GM20000 (cell line): Measurements from ENCODE around the gene BMX.

ENCODE experiments used
- DNase-seq: peaks from one replicate; pipeline ENCODE4 v3.0.0; 2012; ENCODE audit warnings: low spot score
- TF ChIP-seq, protein P1 (sequence below): IDR thresholded peaks from 2 replicates; pipeline ENCODE4 v1.5.1; 2012; ENCODE audit warnings: mild to moderate bottlenecking, control low read depth; ENCODE audit errors: extremely low read depth, missing control alignments

The BMX gene

DNA sequence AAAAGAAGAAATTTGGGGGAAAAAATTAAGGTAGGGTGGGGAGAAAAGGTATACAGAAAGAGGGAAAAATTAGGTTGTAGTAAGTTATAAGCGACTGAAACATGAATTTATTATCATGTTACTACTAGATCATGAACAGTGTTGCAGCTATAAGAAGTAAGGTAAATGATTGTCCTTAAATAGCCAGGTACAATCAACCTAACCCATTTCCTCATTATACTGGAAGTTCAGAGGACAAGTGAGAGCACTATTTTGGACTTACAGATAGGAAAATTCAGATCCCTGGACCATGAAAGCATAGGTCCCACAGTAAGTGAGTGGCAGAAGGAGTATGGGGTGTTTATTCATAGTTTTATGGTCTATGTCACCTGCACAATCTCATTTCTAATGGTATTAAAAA, 31.0 kb upstream of the BMX start:
- no peak for DNase-seq
- TF ChIP-seq, protein P1, sequence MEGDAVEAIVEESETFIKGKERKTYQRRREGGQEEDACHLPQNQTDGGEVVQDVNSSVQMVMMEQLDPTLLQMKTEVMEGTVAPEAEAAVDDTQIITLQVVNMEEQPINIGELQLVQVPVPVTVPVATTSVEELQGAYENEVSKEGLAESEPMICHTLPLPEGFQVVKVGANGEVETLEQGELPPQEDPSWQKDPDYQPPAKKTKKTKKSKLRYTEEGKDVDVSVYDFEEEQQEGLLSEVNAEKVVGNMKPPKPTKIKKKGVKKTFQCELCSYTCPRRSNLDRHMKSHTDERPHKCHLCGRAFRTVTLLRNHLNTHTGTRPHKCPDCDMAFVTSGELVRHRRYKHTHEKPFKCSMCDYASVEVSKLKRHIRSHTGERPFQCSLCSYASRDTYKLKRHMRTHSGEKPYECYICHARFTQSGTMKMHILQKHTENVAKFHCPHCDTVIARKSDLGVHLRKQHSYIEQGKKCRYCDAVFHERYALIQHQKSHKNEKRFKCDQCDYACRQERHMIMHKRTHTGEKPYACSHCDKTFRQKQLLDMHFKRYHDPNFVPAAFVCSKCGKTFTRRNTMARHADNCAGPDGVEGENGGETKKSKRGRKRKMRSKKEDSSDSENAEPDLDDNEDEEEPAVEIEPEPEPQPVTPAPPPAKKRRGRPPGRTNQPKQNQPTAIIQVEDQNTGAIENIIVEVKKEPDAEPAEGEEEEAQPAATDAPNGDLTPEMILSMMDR: no peak

DNA sequence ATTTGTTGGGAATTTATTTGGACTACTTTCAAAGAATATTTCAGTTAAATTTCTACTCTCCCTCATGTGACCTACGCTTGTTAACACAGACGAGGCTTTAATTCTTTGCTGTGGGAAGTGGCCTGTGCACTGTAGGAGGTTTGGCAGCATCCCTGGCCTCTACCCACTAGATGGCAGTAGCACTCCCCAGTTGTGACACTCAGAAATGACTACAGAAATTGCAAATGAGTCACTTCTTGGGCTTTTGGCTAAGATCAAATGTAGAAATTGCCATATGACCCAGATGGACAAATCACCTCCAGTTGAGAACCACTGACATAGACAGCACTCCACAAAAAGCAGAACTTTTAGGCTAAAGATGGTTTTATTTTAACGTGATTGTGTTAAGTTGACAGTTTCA, 29.6 kb upstream of the BMX start:
- peak; percentile 12 for DNase-seq
- TF ChIP-seq, protein P1: peak; percentile 57

DNA sequence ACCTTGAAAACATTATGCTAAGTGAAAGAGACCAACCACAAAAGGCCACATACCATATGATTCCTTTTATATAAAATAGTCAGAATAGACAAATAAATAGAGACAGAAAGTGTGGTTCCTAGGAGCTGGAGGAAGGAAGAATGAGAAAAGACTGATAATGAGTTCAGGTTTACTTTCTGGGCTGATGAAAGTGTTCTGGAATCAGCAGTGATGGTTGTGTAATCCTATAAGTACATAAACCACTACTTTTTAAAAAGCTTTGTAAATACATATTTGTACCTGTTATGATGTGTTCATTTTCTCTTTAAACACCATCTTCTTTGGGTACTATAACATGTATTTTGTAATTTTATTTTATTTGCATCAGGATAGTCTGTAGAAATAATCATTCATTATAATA, 28.1 kb upstream of the BMX start:
- no peak for DNase-seq
- TF ChIP-seq, protein P1: no peak

DNA sequence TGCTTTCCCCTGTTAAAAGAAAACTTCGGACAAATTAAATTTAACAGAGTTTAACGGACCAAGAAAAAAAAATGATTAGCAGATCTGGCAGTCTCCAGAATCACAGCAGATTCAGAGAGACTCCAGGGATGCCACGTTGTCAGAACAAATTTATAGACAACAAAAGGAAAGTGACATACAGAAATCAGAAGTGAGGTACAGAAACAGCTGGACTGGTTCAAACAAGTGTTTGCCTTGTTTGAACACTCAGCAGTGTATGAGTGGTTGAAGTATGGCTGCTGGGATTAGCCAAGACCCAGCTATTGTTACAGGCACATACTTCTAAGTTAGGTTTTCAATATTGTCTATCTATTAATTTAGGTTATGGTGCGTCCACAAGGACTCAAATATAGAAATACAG, 26.6 kb upstream of the BMX start:
- no peak for DNase-seq
- TF ChIP-seq, protein P1: no peak

DNA sequence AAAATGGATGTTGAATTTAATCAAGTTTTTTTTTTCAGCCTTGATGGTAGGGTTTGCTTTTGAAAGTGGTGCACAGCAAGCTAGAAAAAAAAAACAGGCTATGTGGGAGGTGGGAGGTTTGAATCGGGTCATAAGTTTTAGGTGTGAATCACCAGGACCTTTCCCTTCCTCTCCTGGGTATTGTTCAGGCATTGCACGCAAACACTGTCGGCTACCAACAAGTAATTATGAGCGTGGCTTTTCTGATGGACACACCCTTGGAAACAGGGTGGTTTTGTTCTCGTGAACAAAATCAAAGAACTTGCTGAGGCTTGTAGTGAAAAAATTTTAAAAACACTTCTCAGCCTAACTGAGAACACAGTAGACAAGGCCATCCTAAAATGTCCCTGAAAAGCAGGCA, 25.6 kb upstream of the BMX start:
- TF ChIP-seq, protein P1: no peak
- no peak for DNase-seq

DNA sequence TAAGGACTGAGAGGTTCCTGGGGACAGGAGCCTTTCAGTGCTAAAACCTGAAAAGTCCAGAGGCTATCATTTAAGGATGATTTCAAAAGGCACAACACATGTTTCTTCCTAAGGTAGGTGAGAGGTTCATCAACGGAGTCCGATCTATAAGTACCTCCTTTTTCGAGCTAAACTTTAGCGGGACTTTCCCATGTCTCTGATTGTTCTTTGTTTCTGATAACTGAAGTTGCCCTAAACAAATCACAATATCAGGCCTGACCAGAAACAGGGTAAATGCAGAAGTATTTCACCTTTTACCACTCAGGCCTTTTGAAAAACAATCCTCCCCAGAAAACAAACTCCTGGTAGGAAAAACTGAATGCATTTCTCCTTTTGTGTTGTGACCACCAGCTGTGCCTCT, 25.1 kb upstream of the BMX start:
- DNase-seq: no peak
- TF ChIP-seq, protein P1: no peak

DNA sequence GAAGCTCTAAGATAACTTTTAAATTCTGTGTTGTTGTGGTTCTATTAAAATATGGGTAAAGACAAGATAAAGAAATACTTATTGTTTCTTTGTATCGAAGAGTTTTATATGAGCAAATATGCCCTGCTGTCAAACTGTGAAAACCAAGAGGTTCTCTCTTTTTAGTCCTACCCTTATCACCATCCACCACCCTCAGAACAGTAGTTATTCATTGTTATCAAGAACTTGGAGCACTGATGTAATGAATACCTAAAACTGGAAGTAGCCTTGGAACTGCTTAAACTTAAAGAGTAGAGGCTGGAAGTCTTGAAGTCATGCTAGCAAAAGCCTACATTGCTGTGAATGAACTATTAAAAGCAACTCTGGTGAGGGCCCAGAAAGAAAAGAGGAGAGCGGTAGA, 16.7 kb upstream of the BMX start:
- DNase-seq: no peak
- TF ChIP-seq, protein P1: no peak
